ENCODE data around the gene PEDS1.

DNA sequence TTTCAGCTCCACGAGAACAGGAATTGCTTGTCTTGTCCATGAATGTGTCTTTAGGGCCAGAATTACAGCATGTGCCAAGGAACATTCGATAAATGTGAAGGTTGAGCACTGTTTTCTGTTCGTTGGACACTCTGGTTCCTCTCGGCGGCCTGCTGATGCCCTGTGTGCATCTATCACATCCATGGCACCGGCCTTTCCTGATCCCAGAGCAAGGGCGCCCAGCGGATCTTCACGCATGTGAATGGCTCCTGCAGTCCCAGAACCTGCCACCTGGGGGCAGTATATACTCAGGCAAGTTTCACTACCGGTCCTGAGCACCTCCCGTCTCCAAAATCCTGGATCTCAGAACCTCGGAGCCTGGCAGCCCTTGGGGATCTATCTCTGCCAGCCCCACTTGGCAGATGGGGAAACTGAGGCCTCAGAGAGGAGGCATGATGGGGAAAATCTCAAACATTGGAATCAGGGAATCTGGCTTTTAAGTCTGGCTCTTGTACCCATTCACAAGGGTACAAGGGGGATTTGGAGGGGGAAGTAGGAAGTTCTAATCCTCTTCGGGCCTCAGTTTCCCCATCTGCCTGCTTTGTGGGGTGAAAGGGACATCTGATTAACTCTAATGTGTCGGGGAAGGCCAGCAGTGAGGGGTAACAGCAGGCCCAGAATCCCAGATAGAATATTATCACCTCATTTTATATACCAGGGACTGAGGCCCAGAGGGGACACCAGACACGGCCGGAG lies 32.8 kb upstream of the PEDS1 start:
- no peak for TF ChIP-seq POLR2AphosphoS5 (IDR thresholded peaks at IDR 0.05; ENCODE audit: low read depth, low read length)
- TF ChIP-seq, protein P1, sequence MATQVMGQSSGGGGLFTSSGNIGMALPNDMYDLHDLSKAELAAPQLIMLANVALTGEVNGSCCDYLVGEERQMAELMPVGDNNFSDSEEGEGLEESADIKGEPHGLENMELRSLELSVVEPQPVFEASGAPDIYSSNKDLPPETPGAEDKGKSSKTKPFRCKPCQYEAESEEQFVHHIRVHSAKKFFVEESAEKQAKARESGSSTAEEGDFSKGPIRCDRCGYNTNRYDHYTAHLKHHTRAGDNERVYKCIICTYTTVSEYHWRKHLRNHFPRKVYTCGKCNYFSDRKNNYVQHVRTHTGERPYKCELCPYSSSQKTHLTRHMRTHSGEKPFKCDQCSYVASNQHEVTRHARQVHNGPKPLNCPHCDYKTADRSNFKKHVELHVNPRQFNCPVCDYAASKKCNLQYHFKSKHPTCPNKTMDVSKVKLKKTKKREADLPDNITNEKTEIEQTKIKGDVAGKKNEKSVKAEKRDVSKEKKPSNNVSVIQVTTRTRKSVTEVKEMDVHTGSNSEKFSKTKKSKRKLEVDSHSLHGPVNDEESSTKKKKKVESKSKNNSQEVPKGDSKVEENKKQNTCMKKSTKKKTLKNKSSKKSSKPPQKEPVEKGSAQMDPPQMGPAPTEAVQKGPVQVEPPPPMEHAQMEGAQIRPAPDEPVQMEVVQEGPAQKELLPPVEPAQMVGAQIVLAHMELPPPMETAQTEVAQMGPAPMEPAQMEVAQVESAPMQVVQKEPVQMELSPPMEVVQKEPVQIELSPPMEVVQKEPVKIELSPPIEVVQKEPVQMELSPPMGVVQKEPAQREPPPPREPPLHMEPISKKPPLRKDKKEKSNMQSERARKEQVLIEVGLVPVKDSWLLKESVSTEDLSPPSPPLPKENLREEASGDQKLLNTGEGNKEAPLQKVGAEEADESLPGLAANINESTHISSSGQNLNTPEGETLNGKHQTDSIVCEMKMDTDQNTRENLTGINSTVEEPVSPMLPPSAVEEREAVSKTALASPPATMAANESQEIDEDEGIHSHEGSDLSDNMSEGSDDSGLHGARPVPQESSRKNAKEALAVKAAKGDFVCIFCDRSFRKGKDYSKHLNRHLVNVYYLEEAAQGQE (IDR thresholded peaks at IDR 0.05; ENCODE audit: insufficient read depth in 1 of 2, low read depth in 2 of 2, low read length in 2 of 2): no peak
- no peak for TF ChIP-seq TAF1 (IDR thresholded peaks at IDR 0.05; ENCODE audit: borderline replicate concordance, insufficient read depth, low read length)
- TF ChIP-seq SIN3A (IDR thresholded peaks at IDR 0.05; ENCODE audit: borderline replicate concordance, insufficient read depth, low read length): no peak
- TF ChIP-seq FOXP2 (optimal IDR thresholded peaks at IDR 0.05; ENCODE audit: borderline replicate concordance, extremely low read depth, extremely low read length, insufficient read depth): no peak

Measured in PFSK-1 (cell line).